ENCODE results near the gene JAKMIP2. TPM values are rescaled to one million over a fixed set of nuclear protein-coding genes. Genes with fewer than 3 reads are reported as not detected.

Gene JAKMIP2
- polyA plus RNA-seq, 1 experiment, result 0.02 TPM

GRCh38 chr5:147567917-147568598 lies 214.5 kb downstream of the JAKMIP2 start:
- no peak for TF ChIP-seq CTCF (IDR thresholded peaks at IDR 0.05; ENCODE audit: low read depth, low read length)
- no peak overlapping the region for H3K4me3 ChIP-seq (ENCODE audit: low read depth, low read length)
- DNase-seq (ENCODE audit: low read depth, low spot score), result peak; percentile 53
- H3K9me3 ChIP-seq (ENCODE audit: control insufficient read depth, insufficient read depth, low read length), result no peaks in the 10 kb centered on the region
- CTCF ChIA-PET, result interaction anchor here (0.7 to 1.3 kb wide), 4 partner anchors 8 to 176 kb away, joined by 3 to 11 read pairs (median 3); no protein-coding TSS in a partner anchor
- no peak overlapping the region for H3K27ac ChIP-seq (ENCODE audit: low read depth, low read length)
- H3K27me3 ChIP-seq (ENCODE audit: control insufficient read depth, insufficient read depth, low read length), result peaks cover 3% of the 10 kb centered on the region
- POLR2A ChIA-PET, result no interaction called here

GRCh38 chr5:147565524-147565923 lies 217.0 kb downstream of the JAKMIP2 start:
- Histone ChIP-seq H3K27ac (ENCODE audit: low read depth, low read length) (no peak overlapping the region), H3K27me3 (ENCODE audit: control insufficient read depth, insufficient read depth, low read length) (peaks cover 3% of the 10 kb centered on the region), H3K9me3 (ENCODE audit: control insufficient read depth, insufficient read depth, low read length) (no peaks in the 10 kb centered on the region), H3K4me3 (ENCODE audit: low read depth, low read length) (no peak overlapping the region)
- POLR2A ChIA-PET, result no interaction called here
- DNase-seq (ENCODE audit: low read depth, low spot score), result no peak
- TF ChIP-seq CTCF (IDR thresholded peaks at IDR 0.05; ENCODE audit: low read depth, low read length), result no peak
- CTCF ChIA-PET, result interaction anchor here (0.6 to 5.3 kb wide), 5 partner anchors 9 to 376 kb away, joined by 5 to 36 read pairs (median 7); no protein-coding TSS in a partner anchor

GRCh38 chr5:147564124-147564486 lies 218.4 kb downstream of the JAKMIP2 start:
- H3K9me3 ChIP-seq (ENCODE audit: control insufficient read depth, insufficient read depth, low read length), result no peaks in the 10 kb centered on the region
- no peak for DNase-seq (ENCODE audit: low read depth, low spot score)
- H3K4me3 ChIP-seq (ENCODE audit: low read depth, low read length), result no peak overlapping the region
- H3K27me3 ChIP-seq (ENCODE audit: control insufficient read depth, insufficient read depth, low read length), result peaks cover 3% of the 10 kb centered on the region
- POLR2A ChIA-PET, result no interaction called here
- no peak for TF ChIP-seq CTCF (IDR thresholded peaks at IDR 0.05; ENCODE audit: low read depth, low read length)
- H3K27ac ChIP-seq (ENCODE audit: low read depth, low read length), result no peak overlapping the region
- CTCF ChIA-PET, result interaction anchor here (0.9 to 5.3 kb wide), 5 partner anchors 13 to 375 kb away, joined by 3 to 36 read pairs (median 5); no protein-coding TSS in a partner anchor

- ChIA-PET CTCF (interaction anchor here (0.9 to 6.6 kb wide), 4 partner anchors 13 to 339 kb away, joined by 3 to 108 read pairs (median 20); no protein-coding TSS in a partner anchor), POLR2A (no interaction called here)
- no peak for TF ChIP-seq CTCF (IDR thresholded peaks at IDR 0.05; ENCODE audit: low read depth, low read length)
- Histone ChIP-seq H3K27ac (ENCODE audit: low read depth, low read length) (no peak overlapping the region), H3K9me3 (ENCODE audit: control insufficient read depth, insufficient read depth, low read length) (no peaks in the 10 kb centered on the region), H3K4me3 (ENCODE audit: low read depth, low read length) (no peak overlapping the region), H3K27me3 (ENCODE audit: control insufficient read depth, insufficient read depth, low read length) (peaks cover 3% of the 10 kb centered on the region)
- DNase-seq (ENCODE audit: low read depth, low spot score), result no peak
Measured at GRCh38 chr5:147563466-147564123, 218.9 kb downstream of the JAKMIP2 start.

- no peak overlapping the region for H3K27ac ChIP-seq (ENCODE audit: low read depth, low read length)
- DNase-seq (ENCODE audit: low read depth, low spot score), result no peak
- no peaks in the 10 kb centered on the region for H3K9me3 ChIP-seq (ENCODE audit: control insufficient read depth, insufficient read depth, low read length)
- no peak overlapping the region for H3K4me3 ChIP-seq (ENCODE audit: low read depth, low read length)
- POLR2A ChIA-PET, result no interaction called here
- H3K27me3 ChIP-seq (ENCODE audit: control insufficient read depth, insufficient read depth, low read length), result peaks cover 3% of the 10 kb centered on the region
- CTCF ChIA-PET, result interaction anchor here (0.7 to 6.6 kb wide), 5 partner anchors 16 to 337 kb away, joined by 3 to 108 read pairs (median 31); no protein-coding TSS in a partner anchor
- TF ChIP-seq CTCF (IDR thresholded peaks at IDR 0.05; ENCODE audit: low read depth, low read length), result no peak
Measured at GRCh38 chr5:147561435-147561834, 221.1 kb downstream of the JAKMIP2 start.
